ENCODE results near the gene TSPAN9.

DNA sequence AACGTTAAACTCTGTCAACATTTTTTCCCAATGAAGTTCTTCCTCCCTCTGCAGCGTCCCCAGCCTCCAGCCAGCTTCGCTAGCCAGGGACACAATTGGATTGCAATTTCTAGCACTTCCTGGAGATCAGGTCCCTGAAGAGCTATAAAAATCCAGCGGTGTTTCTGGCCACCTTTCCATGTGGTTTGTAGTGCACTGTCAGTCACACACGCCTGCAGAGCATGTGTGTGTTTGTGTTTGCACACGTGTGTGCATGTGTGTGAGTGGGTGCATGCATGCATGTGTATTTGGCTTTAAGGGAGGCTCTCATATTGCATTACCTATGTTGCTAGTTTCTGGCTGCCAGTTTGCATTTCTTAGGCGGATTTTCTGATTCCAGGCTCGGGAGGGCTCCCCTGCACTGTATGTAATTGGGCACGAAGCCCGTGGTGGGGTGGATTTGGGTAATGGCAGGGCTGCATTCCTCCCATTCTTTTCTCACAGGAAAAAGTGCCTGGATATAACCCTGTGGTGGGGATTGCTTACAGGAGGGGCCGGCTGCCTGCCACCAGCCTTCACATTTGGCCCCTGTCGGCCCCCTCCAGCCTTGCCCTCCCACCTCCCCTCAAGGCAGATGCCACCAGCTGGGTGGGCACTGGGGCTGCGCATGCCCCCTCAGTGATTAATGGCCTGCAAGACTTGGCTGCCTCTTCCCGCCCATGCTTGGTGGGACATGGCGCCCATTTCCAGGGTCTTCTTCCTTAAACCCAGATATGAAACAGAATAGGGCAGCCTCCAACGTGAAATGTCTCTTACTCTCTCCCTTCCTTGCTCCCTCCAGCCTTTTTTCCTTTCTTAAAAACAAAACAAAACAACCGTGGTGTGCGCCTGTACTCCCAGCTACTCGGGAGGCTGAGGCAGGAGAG lies 74.0 kb downstream of the TSPAN9 start:
- TF ChIP-seq, protein P1, sequence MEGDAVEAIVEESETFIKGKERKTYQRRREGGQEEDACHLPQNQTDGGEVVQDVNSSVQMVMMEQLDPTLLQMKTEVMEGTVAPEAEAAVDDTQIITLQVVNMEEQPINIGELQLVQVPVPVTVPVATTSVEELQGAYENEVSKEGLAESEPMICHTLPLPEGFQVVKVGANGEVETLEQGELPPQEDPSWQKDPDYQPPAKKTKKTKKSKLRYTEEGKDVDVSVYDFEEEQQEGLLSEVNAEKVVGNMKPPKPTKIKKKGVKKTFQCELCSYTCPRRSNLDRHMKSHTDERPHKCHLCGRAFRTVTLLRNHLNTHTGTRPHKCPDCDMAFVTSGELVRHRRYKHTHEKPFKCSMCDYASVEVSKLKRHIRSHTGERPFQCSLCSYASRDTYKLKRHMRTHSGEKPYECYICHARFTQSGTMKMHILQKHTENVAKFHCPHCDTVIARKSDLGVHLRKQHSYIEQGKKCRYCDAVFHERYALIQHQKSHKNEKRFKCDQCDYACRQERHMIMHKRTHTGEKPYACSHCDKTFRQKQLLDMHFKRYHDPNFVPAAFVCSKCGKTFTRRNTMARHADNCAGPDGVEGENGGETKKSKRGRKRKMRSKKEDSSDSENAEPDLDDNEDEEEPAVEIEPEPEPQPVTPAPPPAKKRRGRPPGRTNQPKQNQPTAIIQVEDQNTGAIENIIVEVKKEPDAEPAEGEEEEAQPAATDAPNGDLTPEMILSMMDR (IDR thresholded peaks at IDR 0.05; ENCODE audit: low read depth, low read length) = no peak
- TF ChIP-seq POLR2A (IDR thresholded peaks at IDR 0.05; ENCODE audit: extremely low read depth, insufficient read length) = no peak
- no peak for TF ChIP-seq MYC (IDR thresholded peaks at IDR 0.05; ENCODE audit: low read depth, low read length)

Data from NB4 (cell line).